T47D (cell line): ENCODE results near the gene RPS21.

ENCODE experiments used
- DNase-seq, 2 experiments: peaks; one replicate each; pipeline versions ENCODE4 v3.0.0 to v3.0.0-alpha.2; 2011 to 2012; ENCODE audit warnings: low read depth in 1 of 2, low spot score in 1 of 2
- JUND ChIP-seq: IDR thresholded peaks from 2 replicates; pipeline ENCODE4 v1.6.1; 2012; ENCODE audit warnings: low read depth
- in situ Hi-C: cut with HindIII; loops from 2 replicates; pipeline ENCODE4 v1.10.0; 2016; ENCODE audit warnings: low sequenced_read_pairs, low pct_unique_long_range_greater_than_20kb

RPS21 gene

GRCh38 chr20:62404761-62405107, 17.8 kb downstream of the RPS21 start:
- no peak for TF ChIP-seq JUND
- DNase-seq = no peak
- in situ Hi-C loops = no loop called here

GRCh38 chr20:62405108-62405980, 18.4 kb downstream of the RPS21 start:
- TF ChIP-seq JUND = no peak
- in situ Hi-C loops = no loop called here
- peak; percentile 51 to 72 for DNase-seq

- TF ChIP-seq JUND = no peak
- DNase-seq = no peak
- in situ Hi-C loops = no loop called here
Observed at GRCh38 chr20:62405981-62406513, 19.1 kb downstream of the RPS21 start.

DNA sequence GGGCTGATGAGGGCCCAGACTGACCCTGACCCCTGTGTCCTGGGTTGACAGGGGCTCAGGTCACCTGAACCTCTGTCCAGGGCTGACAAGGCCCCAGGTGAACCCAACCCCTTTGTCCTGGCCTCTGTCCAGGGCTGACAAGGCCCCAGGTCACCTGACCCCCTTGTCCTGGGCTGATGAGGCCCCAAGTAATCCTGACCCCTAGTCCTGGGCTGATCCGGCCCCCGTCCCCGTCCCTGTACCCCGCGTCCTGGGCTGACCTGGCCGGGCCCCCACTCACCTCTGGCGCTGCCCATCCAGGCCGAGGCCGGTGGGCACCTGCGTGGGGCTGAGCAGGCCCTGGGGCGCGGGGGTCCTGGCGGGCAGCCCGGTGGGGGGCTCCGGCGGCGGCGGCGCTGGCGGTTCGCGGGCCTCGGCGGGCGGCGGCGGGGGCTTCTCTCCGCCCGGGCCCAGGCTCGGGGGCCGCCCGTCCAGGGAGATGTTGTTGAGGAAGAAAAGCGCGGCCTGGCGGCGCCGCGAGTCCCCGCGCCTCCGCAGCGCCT, 19.8 kb downstream of the RPS21 start:
- in situ Hi-C loops = no loop called here
- TF ChIP-seq JUND = no peak
- DNase-seq = no peak

GRCh38 chr20:62407221-62407992, 20.5 kb downstream of the RPS21 start, which contains the start of gene CABLES2:
CABLES2 (minus strand) TSS chr20:62407285; CDS start chr20:62407276, 9 bp downstream.
- TF ChIP-seq JUND = no peak
- DNase-seq = peak; percentile 97
- in situ Hi-C loops = no loop called here

- in situ Hi-C loops = no loop called here
- DNase-seq = no peak
- TF ChIP-seq JUND = no peak
Observed at GRCh38 chr20:62408055-62408454, 21.2 kb downstream of the RPS21 start.

- no peak for DNase-seq
- no peak for TF ChIP-seq JUND
- in situ Hi-C loops = no loop called here
Observed at GRCh38 chr20:62408640-62409039, 21.7 kb downstream of the RPS21 start.

DNA sequence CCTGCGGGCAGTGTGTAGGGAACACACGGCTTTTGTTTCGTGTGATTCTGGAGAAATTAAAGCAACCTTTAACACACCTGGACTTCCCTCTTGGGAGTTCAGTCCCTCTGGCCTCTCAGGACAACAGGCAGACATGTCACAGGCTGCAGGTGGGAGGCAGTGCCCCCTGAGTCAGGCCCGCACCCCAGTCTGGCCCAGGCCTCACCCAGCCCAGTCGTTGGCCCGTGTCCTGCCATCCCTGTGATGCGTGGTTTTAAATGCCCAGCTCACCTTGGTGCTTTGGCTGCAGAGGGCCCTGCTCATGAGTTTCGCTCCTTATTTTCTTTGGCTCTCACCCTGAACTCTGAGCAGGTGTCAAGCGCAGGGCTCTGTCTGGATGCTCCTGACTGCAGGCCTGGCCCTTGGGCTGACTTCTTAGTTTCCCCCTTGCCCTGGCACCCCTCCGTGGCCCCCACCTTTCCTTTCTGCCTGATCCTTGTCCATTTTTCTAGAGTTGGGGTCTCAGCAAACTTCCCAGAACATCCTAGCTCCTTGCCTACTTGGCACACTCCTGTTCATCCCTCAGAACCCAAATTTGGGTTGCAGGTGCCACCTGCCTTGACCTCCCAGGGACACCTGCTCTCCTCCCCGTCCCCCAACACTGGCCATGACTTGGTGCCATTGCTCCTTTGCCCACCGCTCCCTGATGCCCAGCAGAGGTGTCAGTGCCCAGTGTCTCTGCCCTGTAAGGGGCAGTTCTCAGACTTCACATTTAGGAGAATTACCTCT, 22.4 kb downstream of the RPS21 start:
- DNase-seq = no peak
- TF ChIP-seq JUND = no peak
- in situ Hi-C loops = no loop called here

- in situ Hi-C loops = no loop called here
- DNase-seq = peak; percentile 70 to 79
- TF ChIP-seq JUND = no peak
Observed at GRCh38 chr20:62409931-62410745, 23.2 kb downstream of the RPS21 start.

GRCh38 chr20:62410746-62411478, 24.0 kb downstream of the RPS21 start:
- no peak for TF ChIP-seq JUND
- in situ Hi-C loops = no loop called here
- no peak for DNase-seq
